ENCODE data around the gene PPFIA1. TPM values are rescaled to one million over a fixed set of nuclear protein-coding genes. Genes with fewer than 3 reads are reported as not detected.

Gene PPFIA1
- total RNA-seq, 1 experiment from 2014 or later: 75.1 TPM

DNA sequence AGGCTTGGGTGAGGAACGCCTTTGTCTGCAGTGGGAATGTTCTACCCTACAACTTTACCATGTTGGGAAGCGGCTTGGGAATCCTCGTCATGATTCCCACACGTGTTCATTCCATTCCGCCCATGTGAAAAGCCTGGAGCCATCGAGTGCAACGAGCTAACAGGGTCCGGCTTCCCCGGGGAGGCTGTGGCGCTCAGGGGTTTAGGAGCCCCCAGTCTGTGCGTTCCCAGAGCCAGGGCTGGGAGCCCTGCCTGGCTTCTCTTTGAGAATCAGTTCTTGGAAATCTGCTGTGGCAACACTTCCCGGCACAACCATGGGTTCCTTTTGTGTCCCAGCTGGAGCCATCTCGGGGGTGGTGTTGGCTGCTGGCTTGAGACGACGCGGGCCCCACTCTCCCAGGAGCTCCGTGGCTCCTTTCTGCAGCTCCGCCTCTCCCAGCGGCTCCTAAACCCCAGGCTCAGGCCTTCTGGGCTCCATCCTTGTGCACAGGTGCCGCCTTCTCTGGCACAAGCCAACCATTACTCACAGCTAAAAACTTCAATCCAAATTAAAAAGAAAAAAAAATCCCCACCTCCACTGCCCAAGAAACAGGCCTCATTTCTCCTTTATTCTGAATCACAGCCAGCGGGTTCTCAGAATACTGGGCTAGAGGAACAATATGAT, 18.7 kb upstream of the PPFIA1 start:
- TF ChIP-seq SP1 (CRISPR knock-in tag; conservative IDR thresholded peaks at IDR 0.05): no peak
- TF ChIP-seq ZNF423 (CRISPR knock-in tag; IDR thresholded peaks at IDR 0.05): no peak
- no peak for TF ChIP-seq ZNF121 (CRISPR knock-in tag; IDR thresholded peaks at IDR 0.05)
- TF ChIP-seq, protein P1, sequence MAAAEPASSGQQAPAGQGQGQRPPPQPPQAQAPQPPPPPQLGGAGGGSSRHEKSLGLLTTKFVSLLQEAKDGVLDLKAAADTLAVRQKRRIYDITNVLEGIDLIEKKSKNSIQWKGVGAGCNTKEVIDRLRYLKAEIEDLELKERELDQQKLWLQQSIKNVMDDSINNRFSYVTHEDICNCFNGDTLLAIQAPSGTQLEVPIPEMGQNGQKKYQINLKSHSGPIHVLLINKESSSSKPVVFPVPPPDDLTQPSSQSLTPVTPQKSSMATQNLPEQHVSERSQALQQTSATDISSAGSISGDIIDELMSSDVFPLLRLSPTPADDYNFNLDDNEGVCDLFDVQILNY (CRISPR knock-in tag; IDR thresholded peaks at IDR 0.05): no peak
- TF ChIP-seq ELF4 (CRISPR knock-in tag; IDR thresholded peaks at IDR 0.05; ENCODE audit: low read depth): no peak
- no peak for TF ChIP-seq FOXK1 (CRISPR knock-in tag; IDR thresholded peaks at IDR 0.05)
- ATAC-seq (no peak; the same call in 1 of the 2 replicates), DNase-seq (ENCODE audit: low spot score) (peak; percentile 28)
- Mint-ChIP-seq H3K4me3 (no peak overlapping the region), H3K4me1 (peaks cover 7% of the 10 kb centered on the region), H3K27ac (no peak overlapping the region), H3K9me3 (no peaks in the 10 kb centered on the region), H3K36me3 (no peaks in the 10 kb centered on the region), H3K27me3 (ENCODE audit: low read depth) (no peaks in the 10 kb centered on the region)
- ChIA-PET POLR2A (no interaction called here), CTCF (no interaction called here)

- TF ChIP-seq CREM (CRISPR knock-in tag; IDR thresholded peaks at IDR 0.05): no peak
- TF ChIP-seq NFE2L1 (CRISPR knock-in tag; IDR thresholded peaks at IDR 0.05): no peak
- TF ChIP-seq HMGA2 (CRISPR knock-in tag; IDR thresholded peaks at IDR 0.05): no peak
- no peak for TF ChIP-seq SOX15 (CRISPR knock-in tag; IDR thresholded peaks at IDR 0.05)
- TF ChIP-seq PRRX2 (CRISPR knock-in tag; IDR thresholded peaks at IDR 0.05): no peak
- TF ChIP-seq GRHL2 (CRISPR knock-in tag; IDR thresholded peaks at IDR 0.05; ENCODE audit: insufficient replicate concordance, severe bottlenecking): no peak
- TF ChIP-seq ZNF138 (CRISPR knock-in tag; conservative IDR thresholded peaks at IDR 0.05): no peak
- no peak for TF ChIP-seq ZBTB43 (CRISPR knock-in tag; IDR thresholded peaks at IDR 0.05)
- no peak for TF ChIP-seq ZNF396 (CRISPR knock-in tag; IDR thresholded peaks at IDR 0.05; ENCODE audit: borderline replicate concordance)
- no peak for TF ChIP-seq ZNF263 (CRISPR knock-in tag; IDR thresholded peaks at IDR 0.05; ENCODE audit: low read depth)
- TF ChIP-seq PRDM15 (CRISPR knock-in tag; IDR thresholded peaks at IDR 0.05): no peak
- TF ChIP-seq E2F4 (CRISPR knock-in tag; IDR thresholded peaks at IDR 0.05; ENCODE audit: borderline replicate concordance, low read depth): no peak
- TF ChIP-seq AFF4 (CRISPR knock-in tag; IDR thresholded peaks at IDR 0.05; ENCODE audit: borderline replicate concordance): no peak
- ATAC-seq (no peak), DNase-seq (ENCODE audit: low spot score) (no peak)
- Mint-ChIP-seq H3K27ac (no peak overlapping the region), H3K9me3 (no peaks in the 10 kb centered on the region), H3K4me1 (peaks cover 3% of the 10 kb centered on the region; the same call in 1 of the 2 replicates), H3K4me3 (no peak overlapping the region), H3K27me3 (ENCODE audit: low read depth) (no peaks in the 10 kb centered on the region; the same call in 1 of the 2 replicates), H3K36me3 (no peaks in the 10 kb centered on the region)
- ChIA-PET POLR2A (no interaction called here), CTCF (no interaction called here)
Measured at GRCh38 chr11:70252844-70253243, 17.6 kb upstream of the PPFIA1 start.

Measured in WTC11 (cell line).